Measurements from ENCODE around the gene SAP30BP. TPM values are rescaled to one million over a fixed set of nuclear protein-coding genes. Genes with fewer than 3 reads are reported as not detected.

Gene SAP30BP
- total and polyA plus RNA-seq, 2 of the 13 experiments (the other 11 are each of a cell fraction or from before 2014, with no cell fraction given) = 67.7 to 99.4 TPM

DNA sequence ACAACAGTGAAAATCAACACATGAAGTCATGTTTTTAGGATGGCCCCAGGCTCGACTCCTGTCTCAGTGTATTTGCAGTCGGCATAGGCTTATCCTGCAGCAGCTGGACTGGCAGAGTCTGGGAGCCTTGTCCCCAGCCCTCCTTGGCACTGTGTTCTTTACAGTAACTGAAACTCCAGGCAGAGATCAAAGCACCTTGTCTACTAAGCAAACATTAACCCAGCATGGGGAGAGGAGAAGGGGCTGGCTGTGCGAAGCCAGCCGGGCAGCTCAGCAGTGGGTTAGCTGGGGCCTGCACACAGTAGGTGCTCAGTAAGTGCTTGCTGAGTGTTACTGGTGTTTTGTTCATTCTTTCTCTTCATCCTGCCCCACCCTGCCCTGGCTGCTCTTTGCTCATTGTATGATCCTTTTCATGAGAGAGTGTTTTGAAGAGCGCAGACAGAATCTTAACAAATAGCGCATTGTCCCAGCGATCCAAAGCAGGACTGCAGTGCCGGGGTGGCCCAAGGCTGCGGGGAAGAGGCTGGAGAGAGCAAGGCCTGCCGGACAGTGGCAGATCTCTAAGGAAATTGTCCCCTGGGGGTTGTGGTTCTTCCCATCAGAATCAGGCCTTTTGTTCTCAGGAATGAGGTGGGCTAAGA is 30.6 kb downstream of the SAP30BP start (continued):
- TF ChIP-seq, protein P1, sequence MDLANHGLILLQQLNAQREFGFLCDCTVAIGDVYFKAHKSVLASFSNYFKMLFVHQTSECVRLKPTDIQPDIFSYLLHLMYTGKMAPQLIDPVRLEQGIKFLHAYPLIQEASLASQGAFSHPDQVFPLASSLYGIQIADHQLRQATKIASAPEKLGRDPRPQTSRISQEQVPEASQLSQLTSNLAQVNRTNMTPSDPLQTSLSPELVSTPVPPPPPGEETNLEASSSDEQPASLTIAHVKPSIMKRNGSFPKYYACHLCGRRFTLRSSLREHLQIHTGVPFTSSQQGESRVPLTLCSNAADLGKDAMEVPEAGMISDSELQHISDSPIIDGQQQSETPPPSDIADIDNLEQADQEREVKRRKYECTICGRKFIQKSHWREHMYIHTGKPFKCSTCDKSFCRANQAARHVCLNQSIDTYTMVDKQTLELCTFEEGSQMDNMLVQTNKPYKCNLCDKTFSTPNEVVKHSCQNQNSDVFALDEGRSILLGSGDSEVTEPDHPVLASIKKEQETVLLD (CRISPR knock-in tag; IDR thresholded peaks at IDR 0.05; ENCODE audit: low read depth) = no peak
- no peak for TF ChIP-seq MTF1 (CRISPR knock-in tag; IDR thresholded peaks at IDR 0.05)
- TF ChIP-seq PAWR (CRISPR knock-in tag; IDR thresholded peaks at IDR 0.05; ENCODE audit: borderline replicate concordance) = no peak
- TF ChIP-seq BORCS8-MEF2B (CRISPR knock-in tag; IDR thresholded peaks at IDR 0.05) = no peak
- no peak for TF ChIP-seq ZNF354B (CRISPR knock-in tag; IDR thresholded peaks at IDR 0.05)
- TF ChIP-seq, protein P2, sequence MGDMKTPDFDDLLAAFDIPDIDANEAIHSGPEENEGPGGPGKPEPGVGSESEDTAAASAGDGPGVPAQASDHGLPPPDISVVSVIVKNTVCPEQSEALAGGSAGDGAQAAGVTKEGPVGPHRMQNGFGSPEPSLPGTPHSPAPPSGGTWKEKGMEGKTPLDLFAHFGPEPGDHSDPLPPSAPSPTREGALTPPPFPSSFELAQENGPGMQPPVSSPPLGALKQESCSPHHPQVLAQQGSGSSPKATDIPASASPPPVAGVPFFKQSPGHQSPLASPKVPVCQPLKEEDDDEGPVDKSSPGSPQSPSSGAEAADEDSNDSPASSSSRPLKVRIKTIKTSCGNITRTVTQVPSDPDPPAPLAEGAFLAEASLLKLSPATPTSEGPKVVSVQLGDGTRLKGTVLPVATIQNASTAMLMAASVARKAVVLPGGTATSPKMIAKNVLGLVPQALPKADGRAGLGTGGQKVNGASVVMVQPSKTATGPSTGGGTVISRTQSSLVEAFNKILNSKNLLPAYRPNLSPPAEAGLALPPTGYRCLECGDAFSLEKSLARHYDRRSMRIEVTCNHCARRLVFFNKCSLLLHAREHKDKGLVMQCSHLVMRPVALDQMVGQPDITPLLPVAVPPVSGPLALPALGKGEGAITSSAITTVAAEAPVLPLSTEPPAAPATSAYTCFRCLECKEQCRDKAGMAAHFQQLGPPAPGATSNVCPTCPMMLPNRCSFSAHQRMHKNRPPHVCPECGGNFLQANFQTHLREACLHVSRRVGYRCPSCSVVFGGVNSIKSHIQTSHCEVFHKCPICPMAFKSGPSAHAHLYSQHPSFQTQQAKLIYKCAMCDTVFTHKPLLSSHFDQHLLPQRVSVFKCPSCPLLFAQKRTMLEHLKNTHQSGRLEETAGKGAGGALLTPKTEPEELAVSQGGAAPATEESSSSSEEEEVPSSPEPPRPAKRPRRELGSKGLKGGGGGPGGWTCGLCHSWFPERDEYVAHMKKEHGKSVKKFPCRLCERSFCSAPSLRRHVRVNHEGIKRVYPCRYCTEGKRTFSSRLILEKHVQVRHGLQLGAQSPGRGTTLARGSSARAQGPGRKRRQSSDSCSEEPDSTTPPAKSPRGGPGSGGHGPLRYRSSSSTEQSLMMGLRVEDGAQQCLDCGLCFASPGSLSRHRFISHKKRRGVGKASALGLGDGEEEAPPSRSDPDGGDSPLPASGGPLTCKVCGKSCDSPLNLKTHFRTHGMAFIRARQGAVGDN (CRISPR knock-in tag; IDR thresholded peaks at IDR 0.05) = peak; percentile 62
- TF ChIP-seq ZNF292 (CRISPR knock-in tag; IDR thresholded peaks at IDR 0.05; ENCODE audit: borderline replicate concordance, low read depth) = no peak
- TF ChIP-seq U2AF2 (IDR thresholded peaks at IDR 0.05; ENCODE audit: low read depth, low read length) = no peak
- peak; percentile 35 for TF ChIP-seq KDM2A (CRISPR knock-in tag; IDR thresholded peaks at IDR 0.05; ENCODE audit: borderline replicate concordance, low read depth)
- TF ChIP-seq ZBTB21 (CRISPR knock-in tag; IDR thresholded peaks at IDR 0.05) = no peak
- TF ChIP-seq RORA (CRISPR knock-in tag; IDR thresholded peaks at IDR 0.05) = no peak
- no peak for TF ChIP-seq ZNF224 (CRISPR knock-in tag; IDR thresholded peaks at IDR 0.05)
- no peak for TF ChIP-seq RBM22 (optimal IDR thresholded peaks at IDR 0.05; ENCODE audit: low read length)
- no peak for TF ChIP-seq ZNF891 (CRISPR knock-in tag; IDR thresholded peaks at IDR 0.05)
- TF ChIP-seq NRL (CRISPR knock-in tag; IDR thresholded peaks at IDR 0.05; ENCODE audit: borderline replicate concordance) = no peak
- TF ChIP-seq, protein P3, sequence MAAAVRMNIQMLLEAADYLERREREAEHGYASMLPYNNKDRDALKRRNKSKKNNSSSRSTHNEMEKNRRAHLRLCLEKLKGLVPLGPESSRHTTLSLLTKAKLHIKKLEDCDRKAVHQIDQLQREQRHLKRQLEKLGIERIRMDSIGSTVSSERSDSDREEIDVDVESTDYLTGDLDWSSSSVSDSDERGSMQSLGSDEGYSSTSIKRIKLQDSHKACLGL (CRISPR knock-in tag; IDR thresholded peaks at IDR 0.05) = no peak
- TF ChIP-seq ZNF253 (CRISPR knock-in tag; IDR thresholded peaks at IDR 0.05; ENCODE audit: borderline replicate concordance) = no peak
- no peak for TF ChIP-seq ZNF343 (CRISPR knock-in tag; IDR thresholded peaks at IDR 0.05)
- TF ChIP-seq, protein P4, sequence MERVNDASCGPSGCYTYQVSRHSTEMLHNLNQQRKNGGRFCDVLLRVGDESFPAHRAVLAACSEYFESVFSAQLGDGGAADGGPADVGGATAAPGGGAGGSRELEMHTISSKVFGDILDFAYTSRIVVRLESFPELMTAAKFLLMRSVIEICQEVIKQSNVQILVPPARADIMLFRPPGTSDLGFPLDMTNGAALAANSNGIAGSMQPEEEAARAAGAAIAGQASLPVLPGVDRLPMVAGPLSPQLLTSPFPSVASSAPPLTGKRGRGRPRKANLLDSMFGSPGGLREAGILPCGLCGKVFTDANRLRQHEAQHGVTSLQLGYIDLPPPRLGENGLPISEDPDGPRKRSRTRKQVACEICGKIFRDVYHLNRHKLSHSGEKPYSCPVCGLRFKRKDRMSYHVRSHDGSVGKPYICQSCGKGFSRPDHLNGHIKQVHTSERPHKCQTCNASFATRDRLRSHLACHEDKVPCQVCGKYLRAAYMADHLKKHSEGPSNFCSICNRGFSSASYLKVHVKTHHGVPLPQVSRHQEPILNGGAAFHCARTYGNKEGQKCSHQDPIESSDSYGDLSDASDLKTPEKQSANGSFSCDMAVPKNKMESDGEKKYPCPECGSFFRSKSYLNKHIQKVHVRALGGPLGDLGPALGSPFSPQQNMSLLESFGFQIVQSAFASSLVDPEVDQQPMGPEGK (CRISPR knock-in tag; IDR thresholded peaks at IDR 0.05) = peak; percentile 64
